T-helper 9 cell (primary cell): Measurements from ENCODE around the gene CATSPERZ.
"Not testable (repeated sequence)": the region's sequence is repeated elsewhere in the genome, so short reads cannot be mapped to it uniquely, and the experiment has no call there.

Source experiments
- DNase-seq: peaks from one replicate; pipeline ENCODE4 v3.0.0-alpha.2; 2020

The CATSPERZ gene

DNA sequence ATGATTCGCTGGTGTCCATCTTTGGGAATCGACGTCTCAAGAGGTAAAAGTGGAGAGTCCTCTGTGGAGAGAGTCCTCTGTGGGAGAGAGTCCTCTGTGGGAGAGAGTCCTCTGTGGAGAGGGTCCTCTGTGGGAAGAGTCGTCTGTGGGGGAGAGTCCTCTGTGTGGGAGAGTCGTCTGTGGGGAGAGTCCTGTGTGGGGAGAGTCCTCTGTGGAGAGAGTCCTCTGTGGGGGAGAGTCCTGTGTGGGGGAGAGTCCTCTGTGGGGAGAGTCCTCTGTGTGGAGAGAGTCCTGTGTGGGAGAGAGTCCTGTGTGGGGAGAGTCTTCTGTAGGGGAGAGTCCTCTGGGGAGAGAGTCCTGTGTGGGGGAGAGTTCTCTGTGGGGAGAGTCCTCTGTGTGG is 20.9 kb downstream of the CATSPERZ start:
- DNase-seq, result no peak

DNA sequence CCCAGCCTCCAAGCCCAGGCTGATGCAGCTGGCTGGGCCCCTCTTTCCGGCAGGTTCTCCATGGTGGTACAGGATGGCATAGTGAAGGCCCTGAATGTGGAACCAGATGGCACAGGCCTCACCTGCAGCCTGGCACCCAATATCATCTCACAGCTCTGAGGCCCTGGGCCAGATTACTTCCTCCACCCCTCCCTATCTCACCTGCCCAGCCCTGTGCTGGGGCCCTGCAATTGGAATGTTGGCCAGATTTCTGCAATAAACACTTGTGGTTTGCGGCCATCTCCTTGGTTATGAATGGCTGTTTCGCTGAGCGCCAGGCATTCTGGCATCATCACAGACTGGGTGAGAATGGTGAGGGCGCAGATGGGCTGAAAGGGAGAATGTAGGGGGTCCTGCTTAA is 21.4 kb downstream of the CATSPERZ start:
- no peak for DNase-seq

DNA sequence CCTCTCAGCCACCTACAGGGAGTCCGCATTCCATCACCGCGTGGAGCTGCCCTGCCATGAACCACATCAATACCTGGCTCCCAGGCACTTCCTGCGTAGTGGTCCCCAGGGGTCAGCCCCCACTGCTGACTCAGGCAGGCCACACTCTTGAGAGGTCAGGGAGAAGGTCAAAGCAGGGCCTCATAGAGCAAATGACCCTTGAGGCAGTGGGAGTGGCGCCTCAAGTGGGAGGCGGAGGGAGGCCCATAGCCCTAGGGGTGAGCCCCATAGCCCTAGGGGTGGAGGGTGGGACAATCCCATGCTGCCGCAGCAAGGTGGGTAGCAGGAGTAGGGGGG is 22.7 kb downstream of the CATSPERZ start:
- DNase-seq, result no peak

DNA sequence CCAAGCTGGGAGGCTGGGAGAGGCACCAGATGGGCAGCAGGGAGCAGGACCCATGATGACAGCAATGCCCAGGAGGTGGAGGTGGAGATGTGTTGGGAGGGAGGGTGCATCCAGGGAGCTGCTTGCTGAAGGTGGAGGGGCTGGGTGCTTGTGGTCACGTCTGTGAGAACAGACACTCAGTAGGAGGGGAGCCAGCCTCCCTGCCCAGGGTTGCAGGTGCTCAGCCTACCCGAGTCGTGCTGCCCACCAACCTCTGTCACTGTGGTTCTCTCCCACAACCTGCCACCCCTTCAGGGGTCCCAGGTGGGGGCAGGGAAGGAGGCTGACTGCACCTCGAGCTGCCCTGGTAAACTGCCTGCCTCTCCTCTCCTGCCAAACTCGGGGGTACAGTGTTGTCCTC is 23.2 kb downstream of the CATSPERZ start:
- DNase-seq, result no peak

DNA sequence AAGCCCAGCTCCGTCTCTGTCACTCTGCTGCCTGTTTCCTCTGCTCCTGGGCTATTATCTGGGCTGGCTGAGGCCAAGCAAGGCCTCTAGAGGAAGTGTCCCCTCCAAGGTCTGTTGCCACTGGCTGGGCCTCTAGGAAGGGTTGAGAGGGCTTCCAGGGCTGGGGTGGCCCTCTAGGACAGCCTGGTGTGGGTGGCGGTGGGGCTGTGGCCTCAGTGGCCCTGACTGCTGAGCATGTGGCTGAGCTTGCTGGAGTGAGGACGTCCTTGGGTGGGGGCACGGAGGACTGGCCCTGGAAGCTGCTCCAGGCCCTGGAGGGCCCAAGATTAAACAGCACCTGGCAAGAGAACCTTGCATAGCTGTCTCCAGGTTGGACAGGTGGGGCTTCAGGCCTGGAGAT is 23.8 kb downstream of the CATSPERZ start:
- DNase-seq, result not testable (repeated sequence)

- no peak for DNase-seq
These were observed 24.7 kb downstream of the CATSPERZ start for GRCh38 chr11:64324692-64325469.

- no peak for DNase-seq
These were observed 27.2 kb downstream of the CATSPERZ start for GRCh38 chr11:64327375-64327774.

DNA sequence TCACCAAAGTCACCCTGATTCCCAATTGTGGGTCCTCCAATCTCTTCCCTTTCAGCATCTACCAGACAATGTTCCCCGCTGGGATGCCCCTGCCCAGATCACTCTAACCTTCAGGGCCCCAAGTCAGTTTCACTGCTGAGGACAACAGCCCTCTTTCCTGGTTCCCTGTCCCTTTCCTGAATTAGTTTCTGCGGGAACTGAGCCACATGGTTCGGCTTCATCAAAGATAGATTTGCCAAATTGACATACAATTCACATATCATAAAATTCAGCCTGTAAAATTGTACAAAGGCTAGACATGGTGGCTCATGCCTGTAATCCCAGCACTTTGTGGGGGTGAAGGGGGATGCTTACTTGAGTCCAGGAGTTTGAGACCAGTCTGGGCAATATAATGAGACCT is 27.8 kb downstream of the CATSPERZ start:
- DNase-seq, result no peak

GRCh38 chr11:64330888-64331287 is 30.7 kb downstream of the CATSPERZ start:
- DNase-seq, result no peak

- peak; percentile 47 for DNase-seq
These were observed 31.6 kb downstream of the CATSPERZ start for GRCh38 chr11:64331569-64332371.

GRCh38 chr11:64333556-64333955 is 33.4 kb downstream of the CATSPERZ start:
- no peak for DNase-seq

GRCh38 chr11:64334764-64335735 is 34.9 kb downstream of the CATSPERZ start:
- DNase-seq, result no peak

DNA sequence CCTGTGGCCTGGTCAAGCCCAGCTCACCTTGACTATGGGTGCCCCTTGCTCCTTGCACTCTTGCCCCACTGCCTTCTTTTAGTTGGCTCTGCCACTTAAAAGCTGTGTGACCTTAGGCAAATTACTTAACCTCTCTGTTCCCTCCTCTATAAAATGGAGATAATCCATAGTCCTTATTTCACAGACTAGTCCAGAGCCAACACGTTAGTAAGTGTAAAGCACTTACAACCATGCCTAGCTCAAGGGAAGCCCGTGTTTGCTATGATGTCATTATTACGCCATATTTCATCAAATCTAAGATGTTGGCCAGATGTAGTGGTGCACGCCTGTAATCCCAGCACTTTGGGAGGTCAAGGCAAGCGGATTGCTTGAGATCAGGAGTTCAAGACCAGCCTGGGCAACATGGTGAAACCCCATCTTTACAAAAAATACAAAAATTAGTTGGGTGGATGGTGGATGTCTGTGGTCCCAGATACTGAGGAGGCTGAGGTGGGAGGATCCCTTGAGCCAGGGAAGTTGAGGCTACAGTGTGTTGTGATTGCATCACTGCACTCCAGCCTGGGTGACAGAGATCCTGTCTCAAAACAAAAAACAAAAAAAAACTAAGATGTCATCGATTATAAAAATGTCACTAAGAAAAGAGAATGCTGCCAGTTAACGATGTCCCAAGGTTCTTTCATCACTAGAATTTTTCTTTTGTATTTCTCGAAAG is 37.5 kb downstream of the CATSPERZ start:
- no peak for DNase-seq

DNA sequence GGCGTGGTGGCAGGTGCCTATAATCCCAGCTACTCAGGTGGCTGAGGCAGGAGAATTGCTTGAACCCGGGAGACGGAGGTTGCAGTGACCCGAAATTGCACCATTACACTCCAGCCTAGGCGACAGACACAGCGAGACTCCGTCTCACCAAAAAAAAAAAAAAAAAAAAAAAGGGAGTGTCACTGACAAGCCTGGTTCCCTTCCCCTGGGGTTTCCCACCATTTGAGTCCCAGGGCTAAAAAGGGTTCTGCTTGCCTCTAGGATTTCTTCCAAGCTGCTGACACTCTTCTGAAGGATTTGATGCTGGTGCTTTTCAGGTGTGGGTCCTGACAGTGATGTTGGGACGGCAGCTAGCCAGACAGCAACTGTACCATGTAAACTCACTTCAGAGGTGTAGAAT is 38.6 kb downstream of the CATSPERZ start:
- no peak for DNase-seq

DNA sequence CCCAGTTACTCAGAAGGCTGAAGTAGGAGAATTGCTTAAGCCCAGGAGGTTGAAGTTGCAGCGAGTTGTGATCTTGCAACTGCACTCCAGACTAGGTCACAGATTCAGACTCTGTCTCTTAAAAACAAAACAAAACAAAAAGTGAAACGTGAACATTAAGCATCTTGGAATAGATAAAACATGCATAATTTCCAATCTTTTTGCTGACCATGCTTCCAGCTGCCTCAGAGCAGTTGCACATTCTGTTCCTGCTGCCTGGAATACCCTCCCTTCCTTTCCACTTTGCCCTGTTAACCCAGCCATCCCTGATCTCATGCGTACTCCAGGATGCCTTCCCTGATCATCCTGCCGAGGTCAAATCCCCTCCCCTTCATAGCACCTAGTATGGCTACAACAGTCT is 39.1 kb downstream of the CATSPERZ start:
- DNase-seq, result no peak

GRCh38 chr11:64339754-64340408 is 39.7 kb downstream of the CATSPERZ start, which contains the start of gene CCDC88B:
CCDC88B (plus strand) TSS chr11:64340204; CDS start chr11:64340267, 63 bp downstream.
- DNase-seq, result peak; percentile 82

DNA sequence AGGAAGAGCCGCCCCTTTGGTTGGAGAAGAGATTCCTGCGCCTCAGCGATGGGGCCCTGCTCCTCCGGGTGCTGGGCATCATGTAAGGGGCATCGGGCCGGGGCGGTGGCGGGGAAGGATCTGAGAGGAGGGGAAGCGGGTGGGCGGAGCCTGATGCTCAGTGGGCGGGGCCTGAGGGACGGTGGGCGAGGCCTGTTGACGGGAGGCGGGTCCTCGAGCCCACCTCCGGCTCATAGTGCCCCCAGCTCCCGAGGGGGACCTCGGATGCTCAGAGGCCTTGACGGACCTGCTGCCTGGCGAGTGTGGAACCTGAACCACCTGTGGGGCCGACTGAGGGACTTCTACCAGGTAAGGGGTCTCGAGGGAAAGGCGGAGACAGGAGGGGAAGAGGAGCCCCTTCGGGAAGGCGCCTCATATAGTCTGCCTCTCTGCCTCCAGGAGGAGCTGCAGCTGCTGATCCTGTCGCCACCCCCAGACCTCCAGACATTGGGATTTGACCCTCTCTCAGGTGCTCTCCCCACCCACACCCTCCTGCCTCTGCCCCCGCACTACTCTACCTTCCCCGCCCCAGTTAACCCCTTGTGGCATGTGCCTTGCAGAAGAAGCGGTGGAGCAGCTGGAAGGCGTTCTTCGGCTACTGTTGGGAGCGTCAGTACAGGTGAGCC is 40.6 kb downstream of the CATSPERZ start:
- peak; percentile 77 for DNase-seq

GRCh38 chr11:64341429-64341828 is 41.3 kb downstream of the CATSPERZ start:
- DNase-seq, result no peak

DNA sequence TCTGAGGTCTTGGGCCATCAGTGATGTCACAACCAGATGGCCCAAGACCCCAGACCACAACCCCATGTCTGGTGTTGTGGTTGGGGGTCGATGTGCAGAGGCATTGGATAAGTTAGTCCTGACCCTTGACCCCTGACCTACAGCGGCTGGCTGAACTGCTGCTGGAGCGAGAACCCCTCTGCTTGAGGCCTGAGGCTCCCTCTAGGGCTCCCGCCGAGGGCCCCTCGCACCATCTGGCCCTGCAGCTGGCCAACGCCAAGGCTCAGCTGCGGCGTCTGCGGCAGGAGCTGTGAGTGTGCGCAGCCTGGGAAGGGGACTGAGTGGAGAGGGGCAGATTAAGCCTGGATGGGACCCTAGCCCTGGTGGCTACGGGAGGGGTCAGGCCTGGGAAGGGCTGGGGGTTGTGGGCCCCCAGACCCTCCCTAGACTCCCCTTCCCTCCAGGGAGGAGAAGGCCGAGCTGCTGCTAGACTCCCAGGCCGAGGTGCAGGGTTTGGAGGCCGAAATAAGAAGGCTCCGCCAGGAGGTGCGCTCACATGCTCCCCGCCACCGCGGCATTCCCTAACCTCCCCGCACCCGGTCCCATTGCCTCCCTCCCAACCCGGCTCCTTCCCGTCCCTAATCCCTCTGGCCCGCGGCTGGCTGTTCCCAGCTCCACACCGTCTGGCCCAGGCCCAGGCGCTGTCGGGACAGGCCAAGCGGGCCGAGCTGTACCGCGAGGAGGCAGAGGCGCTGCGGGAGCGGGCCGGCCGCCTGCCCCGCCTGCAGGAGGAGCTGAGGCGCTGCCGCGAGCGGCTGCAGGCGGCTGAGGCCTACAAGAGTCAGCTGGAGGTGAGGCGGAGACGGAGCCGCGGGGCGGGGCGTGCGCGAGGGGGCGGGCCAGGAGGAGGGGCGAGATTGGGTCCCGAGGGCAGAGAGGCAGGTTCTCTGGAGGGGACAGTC is 42.0 kb downstream of the CATSPERZ start:
- peak; percentile 89 for DNase-seq
